Endometrial microvascular endothelial cells (primary cell): ENCODE results near the gene IFNA13. TPM values are rescaled to one million over a fixed set of nuclear protein-coding genes. Genes with fewer than 3 reads are reported as not detected.

Experiments
- total RNA-seq: library from RNA; depleted of rRNA; stranded (reverse); fragments of >200 nt; gene quantifications from one replicate; pipeline ENCODE4 v1.2.3, GENCODE V29; 2015; ENCODE audit errors: inconsistent ontology term

IFNA13 gene
- total RNA-seq, 1 donor from 2014 or later, result not detected

Other genes with a start within 250 kb of the IFNA13 start
- gene IFNW1, start 226.2 kb downstream of the IFNA13 start, total RNA-seq, result not detected
- gene IFNA21, start 201.4 kb downstream of the IFNA13 start, total RNA-seq, result not detected
- not detected for gene IFNA4, start 180.5 kb downstream of the IFNA13 start, total RNA-seq
- gene IFNA7, start 165.9 kb downstream of the IFNA13 start, total RNA-seq, result not detected
- gene IFNA10, start 160.9 kb downstream of the IFNA13 start, total RNA-seq, result not detected
- gene IFNA16, start 150.7 kb downstream of the IFNA13 start, total RNA-seq, result not detected
- not detected for gene IFNA17, start 139.8 kb downstream of the IFNA13 start, total RNA-seq
- not detected for gene IFNA14, start 128.1 kb downstream of the IFNA13 start, total RNA-seq
- not detected for gene IFNA5, start 62.7 kb downstream of the IFNA13 start, total RNA-seq
- 35.3 TPM for gene KLHL9, start 32.7 kb downstream of the IFNA13 start, total RNA-seq
- not detected for gene IFNA6, start 17.2 kb downstream of the IFNA13 start, total RNA-seq
- not detected for gene IFNA2, start 17.3 kb upstream of the IFNA13 start, total RNA-seq
- not detected for gene IFNA8, start 41.1 kb upstream of the IFNA13 start, total RNA-seq
- not detected for gene IFNA1, start 72.4 kb upstream of the IFNA13 start, total RNA-seq
- 2.1 TPM for gene IFNE, start 114.3 kb upstream of the IFNA13 start, total RNA-seq